Kidney tubule cell (primary cell): ENCODE results near the gene ZMAT5.

ENCODE experiments used
- DNase-seq: peaks from one replicate; pipeline ENCODE4 v3.0.0-alpha.2; 2018; ENCODE audit warnings: low spot score

The ZMAT5 gene

GRCh38 chr22:29706486-29706885 lies 60.3 kb downstream of the ZMAT5 start:
- DNase-seq, result no peak

GRCh38 chr22:29705651-29706050 lies 61.2 kb downstream of the ZMAT5 start:
- DNase-seq, result no peak

- DNase-seq, result peak; percentile 34
Observed at GRCh38 chr22:29704528-29705285, 62.1 kb downstream of the ZMAT5 start.

- no peak for DNase-seq
Observed at GRCh38 chr22:29703569-29704195, 63.1 kb downstream of the ZMAT5 start.

- no peak for DNase-seq
Observed at GRCh38 chr22:29702931-29703501, 63.8 kb downstream of the ZMAT5 start.

GRCh38 chr22:29702000-29702930 lies 64.5 kb downstream of the ZMAT5 start:
- no peak for DNase-seq

- DNase-seq, result peak; percentile 89
Observed at GRCh38 chr22:29701155-29701999, 65.4 kb downstream of the ZMAT5 start.

GRCh38 chr22:29700900-29701154 lies 66.0 kb downstream of the ZMAT5 start:
- DNase-seq, result no peak

- no peak for DNase-seq
Observed at GRCh38 chr22:29700206-29700899, 66.5 kb downstream of the ZMAT5 start.

- no peak for DNase-seq
Observed at GRCh38 chr22:29697853-29698598, 68.8 kb downstream of the ZMAT5 start.

GRCh38 chr22:29695129-29695926 lies 71.5 kb downstream of the ZMAT5 start:
- DNase-seq, result no peak

- DNase-seq, result no peak
Observed at GRCh38 chr22:29693671-29694070, 73.1 kb downstream of the ZMAT5 start.

- no peak for DNase-seq
Observed at GRCh38 chr22:29693161-29693560, 73.6 kb downstream of the ZMAT5 start.

- DNase-seq, result no peak
Observed at GRCh38 chr22:29692327-29692640, 74.5 kb downstream of the ZMAT5 start.

GRCh38 chr22:29691636-29692326 lies 75.0 kb downstream of the ZMAT5 start:
- DNase-seq, result no peak

- no peak for DNase-seq
Observed at GRCh38 chr22:29690476-29690875, 76.3 kb downstream of the ZMAT5 start.

- DNase-seq, result peak; percentile 41
Observed at GRCh38 chr22:29689880-29690213, 77.0 kb downstream of the ZMAT5 start.

- DNase-seq, result no peak
Observed at GRCh38 chr22:29689206-29689879, 77.5 kb downstream of the ZMAT5 start.

- DNase-seq, result no peak
Observed at GRCh38 chr22:29684244-29684643, 82.6 kb downstream of the ZMAT5 start.
